ENCODE data around the gene SH2D5.

The SH2D5 gene

GRCh38 chr1:20725189-20726117 lies 7.0 kb downstream of the SH2D5 start:
- TF ChIP-seq OSR1 (CRISPR knock-in tag; IDR thresholded peaks at IDR 0.05) (no peak), ZFP3 (CRISPR knock-in tag; IDR thresholded peaks at IDR 0.05) (no peak), ZFP30 (CRISPR knock-in tag; IDR thresholded peaks at IDR 0.05) (no peak), ESRRG (CRISPR knock-in tag; IDR thresholded peaks at IDR 0.05) (no peak), BACH2 (CRISPR knock-in tag; IDR thresholded peaks at IDR 0.05; ENCODE audit: borderline replicate concordance) (no peak), ZNF8 (CRISPR knock-in tag; IDR thresholded peaks at IDR 0.05) (no peak), ARNTL (CRISPR knock-in tag; IDR thresholded peaks at IDR 0.05; ENCODE audit: borderline replicate concordance, low read depth) (no peak), ZNF70 (CRISPR knock-in tag; IDR thresholded peaks at IDR 0.05) (no peak)
- ATAC-seq = peak; percentile 35

GRCh38 chr1:20724364-20725188 lies 7.9 kb downstream of the SH2D5 start:
- TF ChIP-seq GLIS3 (CRISPR knock-in tag; IDR thresholded peaks at IDR 0.05) (no peak), ZNF8 (CRISPR knock-in tag; IDR thresholded peaks at IDR 0.05) (no peak), ISL1 (CRISPR knock-in tag; IDR thresholded peaks at IDR 0.05) (no peak), TOX (CRISPR knock-in tag; IDR thresholded peaks at IDR 0.05; ENCODE audit: borderline replicate concordance) (no peak), ZFP3 (CRISPR knock-in tag; IDR thresholded peaks at IDR 0.05) (peak; percentile 93)
- no peak for ATAC-seq

- no peak for TF ChIP-seq ZNF565 (CRISPR knock-in tag; conservative IDR thresholded peaks at IDR 0.05; ENCODE audit: low read depth)
- no peak for ATAC-seq
Measured at GRCh38 chr1:20723537-20724363, 8.8 kb downstream of the SH2D5 start.

DNA sequence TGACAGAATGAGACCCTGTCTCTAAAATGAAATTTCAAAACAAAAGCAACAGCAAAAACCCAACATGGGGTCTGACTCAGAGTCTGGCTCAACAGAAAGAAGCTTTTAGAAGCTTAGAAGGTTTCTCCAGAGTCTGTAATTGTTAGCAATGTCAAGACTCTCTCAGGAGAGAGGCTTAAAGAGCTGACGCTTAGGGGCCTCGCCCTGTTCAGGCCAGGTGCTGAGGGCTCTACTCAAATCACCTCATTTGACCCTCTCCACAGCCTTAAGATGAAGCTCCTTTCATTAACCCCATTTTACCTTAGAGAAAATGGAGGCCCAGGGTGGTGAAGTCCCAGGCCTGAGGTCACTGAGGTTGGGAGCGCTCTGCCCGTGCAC lies 9.4 kb downstream of the SH2D5 start:
- no peak for ATAC-seq

DNA sequence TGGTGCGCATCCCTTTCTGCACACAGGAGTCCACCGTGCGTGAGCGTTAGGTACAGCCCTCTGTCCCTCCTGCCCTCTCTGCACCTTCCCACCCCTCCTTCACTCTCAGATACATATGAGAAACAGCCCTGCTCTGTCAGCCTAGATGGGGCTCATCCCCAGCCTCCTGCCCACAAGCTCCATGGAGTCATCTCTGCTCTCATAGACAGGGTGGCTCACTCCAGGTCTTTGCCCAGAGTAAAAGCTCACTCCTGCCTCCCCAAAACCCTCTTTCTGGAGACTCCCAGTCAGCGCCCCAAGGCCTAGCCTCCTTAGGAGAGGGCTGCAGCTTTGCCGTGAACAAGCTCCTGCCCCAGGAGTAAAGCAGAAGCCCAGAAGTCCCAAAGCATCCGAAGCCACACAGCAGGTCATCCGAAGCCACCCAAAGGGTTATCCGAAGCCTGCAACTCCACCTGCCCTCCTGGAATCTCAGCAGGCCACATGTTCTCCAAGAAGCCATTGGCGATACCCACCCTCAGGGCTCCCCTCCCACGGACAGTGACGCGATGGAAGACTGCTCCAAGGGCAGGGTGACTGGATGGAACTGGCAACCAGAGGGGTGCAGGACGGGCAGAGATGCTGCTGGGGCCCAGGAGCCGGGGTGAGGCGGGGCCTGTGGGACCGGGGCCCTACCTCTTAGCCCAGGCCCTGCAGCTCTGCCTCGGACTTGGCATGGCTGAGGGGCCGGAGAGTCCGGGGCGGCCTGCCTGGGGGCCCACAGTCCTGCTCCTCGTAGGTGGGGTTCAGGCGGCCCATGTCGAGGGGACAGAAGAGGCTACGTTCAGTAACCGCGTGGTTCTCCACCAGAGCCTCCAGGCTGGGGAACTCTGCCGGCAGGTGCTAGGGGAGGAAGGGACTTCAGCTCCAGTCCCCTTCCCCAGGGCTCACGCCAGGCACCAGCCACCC lies 11.1 kb downstream of the SH2D5 start:
- no peak for ATAC-seq
- TF ChIP-seq BACH2 (CRISPR knock-in tag; IDR thresholded peaks at IDR 0.05; ENCODE audit: borderline replicate concordance) (no peak), ZC3H10 (CRISPR knock-in tag; IDR thresholded peaks at IDR 0.05) (no peak), TCF4 (CRISPR knock-in tag; IDR thresholded peaks at IDR 0.05; ENCODE audit: borderline replicate concordance) (no peak), ZNF70 (CRISPR knock-in tag; IDR thresholded peaks at IDR 0.05) (no peak), RARB (CRISPR knock-in tag; IDR thresholded peaks at IDR 0.05) (no peak), ESRRG (CRISPR knock-in tag; IDR thresholded peaks at IDR 0.05) (no peak), ZNF8 (CRISPR knock-in tag; IDR thresholded peaks at IDR 0.05) (no peak), OSR1 (CRISPR knock-in tag; IDR thresholded peaks at IDR 0.05) (no peak), SNAI2 (CRISPR knock-in tag; IDR thresholded peaks at IDR 0.05) (no peak), TOX (CRISPR knock-in tag; IDR thresholded peaks at IDR 0.05; ENCODE audit: borderline replicate concordance) (no peak), TSHZ2 (CRISPR knock-in tag; IDR thresholded peaks at IDR 0.05) (no peak), ZNF565 (CRISPR knock-in tag; conservative IDR thresholded peaks at IDR 0.05; ENCODE audit: low read depth) (no peak), CSRNP3 (CRISPR knock-in tag; IDR thresholded peaks at IDR 0.05) (no peak), ARNTL (CRISPR knock-in tag; IDR thresholded peaks at IDR 0.05; ENCODE audit: borderline replicate concordance, low read depth) (no peak), ISL1 (CRISPR knock-in tag; IDR thresholded peaks at IDR 0.05) (no peak)
- TF ChIP-seq, protein P1, sequence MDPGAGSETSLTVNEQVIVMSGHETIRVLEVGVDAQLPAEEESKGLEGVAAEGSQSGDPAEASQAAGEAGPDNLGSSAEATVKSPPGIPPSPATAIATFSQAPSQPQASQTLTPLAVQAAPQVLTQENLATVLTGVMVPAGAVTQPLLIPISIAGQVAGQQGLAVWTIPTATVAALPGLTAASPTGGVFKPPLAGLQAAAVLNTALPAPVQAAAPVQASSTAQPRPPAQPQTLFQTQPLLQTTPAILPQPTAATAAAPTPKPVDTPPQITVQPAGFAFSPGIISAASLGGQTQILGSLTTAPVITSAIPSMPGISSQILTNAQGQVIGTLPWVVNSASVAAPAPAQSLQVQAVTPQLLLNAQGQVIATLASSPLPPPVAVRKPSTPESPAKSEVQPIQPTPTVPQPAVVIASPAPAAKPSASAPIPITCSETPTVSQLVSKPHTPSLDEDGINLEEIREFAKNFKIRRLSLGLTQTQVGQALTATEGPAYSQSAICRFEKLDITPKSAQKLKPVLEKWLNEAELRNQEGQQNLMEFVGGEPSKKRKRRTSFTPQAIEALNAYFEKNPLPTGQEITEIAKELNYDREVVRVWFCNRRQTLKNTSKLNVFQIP (CRISPR knock-in tag; IDR thresholded peaks at IDR 0.05; ENCODE audit: borderline replicate concordance, low read depth) = no peak
- TF ChIP-seq, protein P2, sequence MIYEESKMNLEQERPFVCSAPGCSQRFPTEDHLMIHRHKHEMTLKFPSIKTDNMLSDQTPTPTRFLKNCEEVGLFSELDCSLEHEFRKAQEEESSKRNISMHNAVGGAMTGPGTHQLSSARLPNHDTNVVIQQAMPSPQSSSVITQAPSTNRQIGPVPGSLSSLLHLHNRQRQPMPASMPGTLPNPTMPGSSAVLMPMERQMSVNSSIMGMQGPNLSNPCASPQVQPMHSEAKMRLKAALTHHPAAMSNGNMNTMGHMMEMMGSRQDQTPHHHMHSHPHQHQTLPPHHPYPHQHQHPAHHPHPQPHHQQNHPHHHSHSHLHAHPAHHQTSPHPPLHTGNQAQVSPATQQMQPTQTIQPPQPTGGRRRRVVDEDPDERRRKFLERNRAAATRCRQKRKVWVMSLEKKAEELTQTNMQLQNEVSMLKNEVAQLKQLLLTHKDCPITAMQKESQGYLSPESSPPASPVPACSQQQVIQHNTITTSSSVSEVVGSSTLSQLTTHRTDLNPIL (CRISPR knock-in tag; IDR thresholded peaks at IDR 0.05; ENCODE audit: low read depth) = no peak

More for the DNA sequence above, 9.4 kb downstream of the SH2D5 start:
- TF ChIP-seq CSDC2 (CRISPR knock-in tag; IDR thresholded peaks at IDR 0.05) = no peak
